SK-N-SH (cell line): ENCODE measurements around the gene MAT2A. TPM values are rescaled to one million over a fixed set of nuclear protein-coding genes. Genes with fewer than 3 reads are reported as not detected.

ENCODE experiments used
- CTCF ChIA-PET: fragments of 300-600, 350-600 bp; formaldehyde crosslinking; extraction: SDS; loops from one replicate; lab custom pipeline; 2021; lab: Yijun Ruan, JAX
- POLR2A ChIA-PET: fragments of 350-600 bp; sonication (Branson Sonifier 250); formaldehyde crosslinking; extraction: SDS; loops from one replicate; lab custom pipeline; 2020; ENCODE audit warnings: antibody characterized with exemption, inconsistent platforms; lab: Yijun Ruan, JAX
- DNase-seq: peaks from one replicate; pipeline ENCODE4 v3.0.0; 2012
- H2AFZ ChIP-seq: fragments of 200-600 bp; sonication (generic); 2 replicates; pipeline ENCODE4 v1.8.1; 2016; ENCODE audit warnings: antibody characterized with exemption, mild to moderate bottlenecking, low read depth
- H3F3A ChIP-seq: fragments of 200-600 bp; sonication (generic); replicated peaks from 2 replicates; pipeline ENCODE3; 2016; ENCODE audit warnings: antibody characterized with exemption, mild to moderate bottlenecking; ENCODE audit not compliant: insufficient read depth
- H3K27ac ChIP-seq, 2 experiments: fragments of 200-500 bp in 1 of 2; fragments of 200-600 bp in 1 of 2; sonication (Bioruptor generic) in 1 of 2; sonication (generic), shearing (Covaris generic) in 1 of 2; 2 replicates each; pipeline versions ENCODE4 v1.5.1 to v1.6.1; 2014 to 2016; ENCODE audit warnings: low read depth in 2 of 2, inconsistent platforms in 1 of 2, low read length in 1 of 2, mild to moderate bottlenecking in 1 of 2, mixed read lengths in 1 of 2
- H3K27me3 ChIP-seq: fragments of 200-600 bp; sonication (generic), shearing (Covaris generic); 2 replicates; pipeline ENCODE4 v1.6.1; 2016; ENCODE audit warnings: mixed run types; ENCODE audit not compliant: insufficient read depth
- H3K36me3 ChIP-seq, 2 experiments: fragments of 200-500 bp in 1 of 2; fragments of 200-600 bp in 1 of 2; sonication (Bioruptor generic) in 1 of 2; sonication (generic) in 1 of 2; replicated peaks in 1 of 2; 2 replicates each; pipeline versions ENCODE3 to v1.5.1; 2014 to 2016; ENCODE audit warnings: low read length in 1 of 2, mild to moderate bottlenecking in 1 of 2; ENCODE audit not compliant: insufficient read depth in 2 of 2, control insufficient read depth in 1 of 2
- H3K4me1 ChIP-seq, 2 experiments: fragments of 200-500 bp in 1 of 2; fragments of 200-600 bp in 1 of 2; sonication (Bioruptor generic) in 1 of 2; sonication (generic), shearing (Covaris generic) in 1 of 2; 2 replicates each; pipeline versions ENCODE4 v1.5.1 to v1.6.1; 2014 to 2016; ENCODE audit warnings: low read depth in 1 of 2, low read length in 1 of 2, mixed run types in 1 of 2; ENCODE audit not compliant: insufficient read depth in 2 of 2, control insufficient read depth in 1 of 2
- H3K4me2 ChIP-seq: fragments of 200-600 bp; sonication (generic), shearing (Covaris generic); 2 replicates; pipeline ENCODE4 v1.6.1; 2017; ENCODE audit warnings: mixed run types
- H3K4me3 ChIP-seq, 2 experiments: fragments of 200-500 bp in 1 of 2; fragments of 200-600 bp in 1 of 2; sonication (Bioruptor generic) in 1 of 2; sonication (generic), shearing (Covaris generic) in 1 of 2; 2 replicates each; pipeline versions ENCODE4 v1.5.1 to v1.8.1; 2014 to 2016; ENCODE audit warnings: low read depth in 2 of 2, inconsistent platforms in 1 of 2, low read length in 1 of 2, mild to moderate bottlenecking in 1 of 2, mixed read lengths in 1 of 2, moderate library complexity in 1 of 2
- H3K79me2 ChIP-seq: fragments of 200-600 bp; sonication (generic); 2 replicates; pipeline ENCODE4 v1.8.1; 2017; ENCODE audit warnings: mild to moderate bottlenecking; ENCODE audit not compliant: insufficient read depth
- H3K9ac ChIP-seq: fragments of 200-600 bp; sonication (generic); 2 replicates; pipeline ENCODE4 v1.6.1; 2017; ENCODE audit warnings: mixed run types
- H3K9me2 ChIP-seq: fragments of 200-600 bp; sonication (generic); 2 replicates; pipeline ENCODE4 v1.6.1; 2017; ENCODE audit warnings: mixed run types
- H3K9me3 ChIP-seq: fragments of 200-600 bp; sonication (generic); 2 replicates; pipeline ENCODE4 v1.6.1; 2017; ENCODE audit warnings: mixed run types, mild to moderate bottlenecking, moderate library complexity
- H4K20me1 ChIP-seq: fragments of 200-600 bp; sonication (generic); 2 replicates; pipeline ENCODE4 v1.6.1; 2017; ENCODE audit warnings: mild to moderate bottlenecking, mixed run types; ENCODE audit not compliant: insufficient read depth
- MAX ChIP-seq: IDR thresholded peaks from 2 replicates; pipeline ENCODE4 v1.4.0; 2012; ENCODE audit warnings: low read depth
- POLR2AphosphoS5 ChIP-seq: IDR thresholded peaks from 2 replicates; pipeline ENCODE4 v1.6.1; 2012; ENCODE audit warnings: low read depth, low read length
- WGBS: methylation state at CpG from one replicate; pipeline ENCODE4 v1.1.6; 2017; ENCODE audit warnings: low lambda C conversion rate; 5-methylcytosine and 5-hydroxymethylcytosine counted together
- polyA plus RNA-seq, 3 experiments: library from polyadenylated mRNA; depleted of rRNA; stranded (reverse); fragments of >200 nt; gene quantifications; 2 replicates each; pipeline ENCODE4 v1.2.3, GENCODE V29; 2012
- TF ChIP-seq, protein P1 (sequence below): IDR thresholded peaks from 2 replicates; pipeline ENCODE4; 2012

MAT2A gene
- polyA plus RNA-seq, 1 of the 3 experiments (the other 2 are of a cell fraction) = 187 TPM

DNA sequence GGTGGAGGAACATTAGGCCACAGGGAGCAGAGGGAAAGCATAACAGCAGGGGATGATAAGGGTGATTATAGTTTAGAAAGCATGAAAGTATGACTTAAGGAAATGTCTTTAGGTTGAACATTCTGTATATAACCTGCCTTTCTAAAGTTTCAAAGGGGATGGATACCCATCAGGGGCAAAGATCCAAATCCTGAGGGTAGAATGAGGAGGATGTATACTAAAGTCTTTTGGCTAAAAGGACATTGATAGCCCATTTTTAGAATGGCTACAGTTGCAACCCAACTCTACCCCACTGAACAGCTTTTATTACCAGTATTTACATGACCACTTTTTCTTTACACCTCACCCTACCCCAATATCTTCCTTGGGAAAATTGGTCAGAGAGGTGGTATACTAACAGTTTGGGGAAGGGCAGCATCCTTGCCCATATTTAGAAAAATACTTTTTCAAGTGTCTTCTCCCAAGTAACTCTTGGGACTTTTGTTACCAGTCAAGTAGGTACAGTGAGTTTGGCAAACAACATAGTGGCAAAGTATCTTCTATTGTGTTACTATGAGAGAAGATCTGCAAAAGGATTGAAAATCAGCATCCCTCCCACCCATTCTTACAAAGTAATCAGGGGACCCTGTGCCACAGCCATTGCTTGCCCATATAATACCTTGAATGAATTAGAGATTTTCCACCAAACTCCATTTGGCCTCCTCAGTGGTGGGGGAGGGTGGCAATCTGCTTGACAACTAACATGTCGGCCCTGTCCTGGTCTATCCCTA lies 8.3 kb downstream of the MAT2A start:
- no peak for DNase-seq
- peaks cover 53 to 57% of the 10 kb centered on the region in 2 experiments for H3K36me3 ChIP-seq
- no peaks in the 10 kb centered on the region for H3K9me3 ChIP-seq
- H3K9me2 ChIP-seq = no peaks in the 10 kb centered on the region
- peak overlapping the region in 1 of 2 experiments; percentile 28; a peak in 1 of 4 replicates for H3K27ac ChIP-seq
- no peak overlapping the region for H3K9ac ChIP-seq
- no peak overlapping the region for H3K4me3 ChIP-seq
- ChIA-PET POLR2A (interaction anchor here (1.1 to 8.2 kb wide), 7 partner anchors 9 to 193 kb away, joined by 3 to 87 read pairs (median 7); partner anchors contain the start of genes ELMOD3, RETSAT and SH2D6), CTCF (interaction anchor here (0.7 to 16.6 kb wide), 5 partner anchors 8 to 521 kb away, joined by 3 to 364 read pairs (median 3); partner anchors contain the start of genes MAT2A and SH2D6)
- peak; percentile 2 for TF ChIP-seq POLR2AphosphoS5
- TF ChIP-seq, protein P1, sequence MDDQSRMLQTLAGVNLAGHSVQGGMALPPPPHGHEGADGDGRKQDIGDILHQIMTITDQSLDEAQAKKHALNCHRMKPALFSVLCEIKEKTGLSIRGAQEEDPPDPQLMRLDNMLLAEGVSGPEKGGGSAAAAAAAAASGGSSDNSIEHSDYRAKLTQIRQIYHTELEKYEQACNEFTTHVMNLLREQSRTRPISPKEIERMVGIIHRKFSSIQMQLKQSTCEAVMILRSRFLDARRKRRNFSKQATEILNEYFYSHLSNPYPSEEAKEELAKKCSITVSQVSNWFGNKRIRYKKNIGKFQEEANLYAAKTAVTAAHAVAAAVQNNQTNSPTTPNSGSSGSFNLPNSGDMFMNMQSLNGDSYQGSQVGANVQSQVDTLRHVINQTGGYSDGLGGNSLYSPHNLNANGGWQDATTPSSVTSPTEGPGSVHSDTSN = no peak
- no peak overlapping the region for H3K4me2 ChIP-seq
- peaks cover 12% of the 10 kb centered on the region for H3K79me2 ChIP-seq
- WGBS = 71% methylated on average over 1 of the region's 1 CpG
- peaks cover 6 to 19% of the 10 kb centered on the region in 2 experiments for H3K4me1 ChIP-seq
- peaks cover 35% of the 10 kb centered on the region for H4K20me1 ChIP-seq
- H3F3A ChIP-seq = peaks cover 79% of the 10 kb centered on the region
- no peaks in the 10 kb centered on the region for H3K27me3 ChIP-seq
- H2AFZ ChIP-seq = no peak overlapping the region

- 89% methylated on average over 6 of the region's 6 CpGs for WGBS
- TF ChIP-seq, protein P1 = 0 out of 2 replicates have a peak, but pooled peaks have one; percentile 6
- 0 out of 2 replicates have a peak, but pooled peaks have one; percentile 26 for TF ChIP-seq POLR2AphosphoS5
- TF ChIP-seq MAX = no peak
- Histone ChIP-seq H3K9ac (no peak overlapping the region), H3K9me3 (no peaks in the 10 kb centered on the region), H3K79me2 (peaks cover 4% of the 10 kb centered on the region; the same call in 1 of the 2 replicates), H3K27me3 (no peaks in the 10 kb centered on the region), H3K4me3 (no peak overlapping the region), H3F3A (peaks cover 71% of the 10 kb centered on the region), H3K36me3 (peaks cover 52 to 53% of the 10 kb centered on the region in 2 experiments), H2AFZ (no peak overlapping the region), H3K9me2 (no peaks in the 10 kb centered on the region), H3K4me2 (no peak overlapping the region), H4K20me1 (peaks cover 28% of the 10 kb centered on the region), H3K4me1 (peaks cover 0 to 13% of the 10 kb centered on the region in 2 experiments; a peak in 2 of 4 replicates), H3K27ac (peak overlapping the region in 1 of 2 experiments; percentile 24; a peak in 2 of 4 replicates)
- DNase-seq = no peak
- POLR2A ChIA-PET = interaction anchor here (0.8 to 8.2 kb wide), 8 partner anchors 8 to 128 kb away, joined by 3 to 87 read pairs (median 10); partner anchors contain the start of genes GGCX, MAT2A and SH2D6
- CTCF ChIA-PET = interaction anchor here (0.6 to 16.6 kb wide), 8 partner anchors 8 to 247 kb away, joined by 3 to 364 read pairs (median 4); partner anchors contain the start of genes MAT2A and SH2D6
Measured at GRCh38 chr2:85547859-85548607, 9.1 kb downstream of the MAT2A start.
